PC-9 (cell line): Measurements from ENCODE around the gene UBE4B.

Source experiments
- CTCF ChIP-seq: fragments of 200-600 bp; sonication (generic); conservative IDR thresholded peaks from 2 replicates; pipeline ENCODE4 v1.6.1; 2017; ENCODE audit warnings: mixed run types, antibody characterized with exemption, mild to moderate bottlenecking, moderate library complexity
- EZH2 ChIP-seq: fragments of 200-600 bp; sonication (generic); IDR thresholded peaks from 2 replicates; pipeline ENCODE4 v1.8.0; 2017; ENCODE audit warnings: antibody characterized with exemption, low read depth

DNA sequence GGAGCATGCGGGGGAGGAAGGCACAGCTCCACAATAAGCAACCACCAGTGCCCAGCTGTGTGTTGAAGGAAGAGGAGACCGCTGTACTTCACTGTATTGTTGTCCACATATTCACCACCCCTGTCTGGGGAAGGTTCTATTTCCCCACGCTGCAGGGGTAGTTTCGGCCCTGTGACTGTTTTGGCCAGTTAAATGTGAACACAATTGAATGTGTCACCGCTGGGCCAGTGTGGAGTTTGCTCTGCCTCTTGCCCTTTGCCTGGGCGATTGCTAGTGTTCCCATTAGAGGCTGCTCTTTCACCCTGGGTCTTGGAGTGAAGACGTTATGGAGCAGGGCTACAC, 32.6 kb downstream of the UBE4B start:
- TF ChIP-seq CTCF (no peak), EZH2 (no peak)
